AG09319 (cell line): ENCODE data around the gene SRSF1.

Source experiments
- DNase-seq: peaks from one replicate; pipeline ENCODE4 v3.0.0-alpha.2; 2010; ENCODE audit warnings: low read depth; ENCODE audit errors: extremely low read depth
- CTCF ChIP-seq: IDR thresholded peaks from 2 replicates; pipeline ENCODE4 v1.5.1; 2011; ENCODE audit warnings: low read depth, mild to moderate bottlenecking, inconsistent platforms, low read length, moderate library complexity

SRSF1 gene

GRCh38 chr17:57994436-57994835 lies 12.6 kb downstream of the SRSF1 start:
- DNase-seq = no peak

GRCh38 chr17:57993471-57994365 lies 13.3 kb downstream of the SRSF1 start:
- no peak for TF ChIP-seq CTCF
- DNase-seq = no peak

More at GRCh38 chr17:57994436-57994835, 12.6 kb downstream of the SRSF1 start:
- no peak for TF ChIP-seq CTCF

GRCh38 chr17:57991537-57991936 lies 15.5 kb downstream of the SRSF1 start:
- DNase-seq = no peak
- TF ChIP-seq CTCF = no peak

GRCh38 chr17:57990037-57990436 lies 17.0 kb downstream of the SRSF1 start:
- no peak for TF ChIP-seq CTCF
- no peak for DNase-seq

GRCh38 chr17:57988301-57989250 lies 18.5 kb downstream of the SRSF1 start:
- no peak for TF ChIP-seq CTCF
- no peak for DNase-seq

GRCh38 chr17:57987581-57988300 lies 19.3 kb downstream of the SRSF1 start, which contains the start of gene VEZF1:
VEZF1 (minus strand) TSS chr17:57988254; CDS start chr17:57988111, 143 bp downstream.
- no peak for TF ChIP-seq CTCF
- DNase-seq = no peak
